ENCODE measurements around the gene ROR2. TPM values are rescaled to one million over a fixed set of nuclear protein-coding genes. Genes with fewer than 3 reads are reported as not detected.

ROR2 gene
- total RNA-seq, 1 experiment from 2014 or later, result 2.9 TPM

- no peak for DNase-seq (ENCODE audit: low read depth)
Measured at GRCh38 chr9:91842358-91843049, 107.5 kb downstream of the ROR2 start.

- no peak for DNase-seq (ENCODE audit: low read depth)
Measured at GRCh38 chr9:91841591-91841990, 108.4 kb downstream of the ROR2 start.

- DNase-seq (ENCODE audit: low read depth), result no peak
Measured at GRCh38 chr9:91840882-91841281, 109.1 kb downstream of the ROR2 start.

- DNase-seq (ENCODE audit: low read depth), result no peak
Measured at GRCh38 chr9:91840469-91840868, 109.6 kb downstream of the ROR2 start.

GRCh38 chr9:91839926-91840465 is 110.0 kb downstream of the ROR2 start:
- no peak for DNase-seq (ENCODE audit: low read depth)

GRCh38 chr9:91837981-91838731 is 111.9 kb downstream of the ROR2 start:
- DNase-seq (ENCODE audit: low read depth), result peak; percentile 52

GRCh38 chr9:91836515-91836914 is 113.5 kb downstream of the ROR2 start:
- no peak for DNase-seq (ENCODE audit: low read depth)

GRCh38 chr9:91835632-91836031 is 114.4 kb downstream of the ROR2 start:
- DNase-seq (ENCODE audit: low read depth), result no peak

GRCh38 chr9:91835216-91835615 is 114.8 kb downstream of the ROR2 start:
- no peak for DNase-seq (ENCODE audit: low read depth)

- no peak for DNase-seq (ENCODE audit: low read depth)
Measured at GRCh38 chr9:91834740-91835139, 115.3 kb downstream of the ROR2 start.

- no peak for DNase-seq (ENCODE audit: low read depth)
Measured at GRCh38 chr9:91833878-91834255, 116.2 kb downstream of the ROR2 start.

GRCh38 chr9:91833096-91833877 is 116.7 kb downstream of the ROR2 start:
- DNase-seq (ENCODE audit: low read depth), result no peak

GRCh38 chr9:91832322-91832721 is 117.7 kb downstream of the ROR2 start:
- DNase-seq (ENCODE audit: low read depth), result no peak

GRCh38 chr9:91825866-91826265 is 124.2 kb downstream of the ROR2 start:
- DNase-seq (ENCODE audit: low read depth), result no peak

GRCh38 chr9:91825422-91825821 is 124.6 kb downstream of the ROR2 start:
- DNase-seq (ENCODE audit: low read depth), result peak; percentile 46

GRCh38 chr9:91824601-91825305 is 125.3 kb downstream of the ROR2 start:
- no peak for DNase-seq (ENCODE audit: low read depth)

- DNase-seq (ENCODE audit: low read depth), result no peak
Measured at GRCh38 chr9:91824151-91824550, 125.9 kb downstream of the ROR2 start.

- DNase-seq (ENCODE audit: low read depth), result peak; percentile 24
Measured at GRCh38 chr9:91820949-91821880, 128.8 kb downstream of the ROR2 start.

GRCh38 chr9:91820126-91820750 is 129.8 kb downstream of the ROR2 start:
- DNase-seq (ENCODE audit: low read depth), result no peak

Data from M059J (cell line).